Activated CD4-positive, alpha-beta T cell treated with anti-CD3 and anti-CD28 coated beads for 1 hour (primary cell): Measurements from ENCODE around the gene SIK3.

Experiments
- DNase-seq: peaks from one replicate; pipeline ENCODE4 v3.0.0-alpha.2; 2020

The SIK3 gene

DNA sequence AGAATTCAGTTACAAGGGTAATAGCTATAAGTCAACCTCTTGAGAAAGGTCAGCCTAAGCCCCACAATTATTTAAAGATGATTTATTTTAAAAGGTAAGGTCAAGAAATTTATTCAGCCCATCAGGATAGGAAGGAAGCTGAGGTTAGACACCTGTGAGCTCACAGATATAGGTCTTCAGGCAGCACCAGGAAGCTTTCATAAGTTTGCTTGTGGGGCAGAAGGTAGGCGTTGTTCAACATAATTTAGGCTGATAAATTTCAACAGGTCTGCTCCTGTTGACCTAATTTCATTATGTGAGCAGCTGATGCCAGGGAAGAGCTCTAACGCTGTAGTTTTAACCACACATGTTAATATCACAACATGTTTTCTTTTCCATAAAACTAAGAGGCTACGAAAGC, 142.7 kb downstream of the SIK3 start:
- DNase-seq, result no peak

DNA sequence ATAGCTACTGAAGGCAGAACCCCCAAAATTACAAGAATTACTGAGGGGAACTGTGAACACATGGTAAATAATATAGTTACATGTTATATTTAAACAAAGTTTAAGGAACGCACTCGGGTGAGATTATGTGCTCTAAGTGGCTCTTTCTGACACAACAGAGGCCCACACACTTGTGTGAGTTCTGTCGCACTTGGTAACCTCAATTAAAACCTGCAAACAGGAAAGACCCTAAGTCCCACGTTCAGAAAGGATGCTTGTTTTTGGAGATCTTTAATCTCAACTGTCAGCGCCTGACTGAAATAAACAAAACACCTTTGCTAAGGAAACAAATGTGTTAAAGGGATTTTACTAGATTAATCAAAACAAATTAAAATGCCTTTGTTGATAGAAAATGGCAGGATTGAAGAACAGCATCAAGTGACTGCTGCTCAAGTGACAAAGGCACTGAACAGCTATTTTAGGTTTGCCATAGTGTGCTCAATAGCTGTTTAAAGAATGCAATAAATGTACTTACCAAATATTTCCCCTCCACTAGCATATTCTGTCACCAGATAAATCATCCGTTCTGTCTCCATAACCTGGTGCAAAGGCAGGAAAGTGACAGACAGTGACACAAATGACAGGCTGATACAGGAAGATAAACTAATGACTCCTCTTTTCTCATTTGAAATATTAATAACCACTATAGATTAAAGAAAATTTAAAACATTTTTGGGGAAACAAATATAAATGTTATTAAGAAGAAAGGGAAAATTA, 144.5 kb downstream of the SIK3 start:
- DNase-seq, result no peak

DNA sequence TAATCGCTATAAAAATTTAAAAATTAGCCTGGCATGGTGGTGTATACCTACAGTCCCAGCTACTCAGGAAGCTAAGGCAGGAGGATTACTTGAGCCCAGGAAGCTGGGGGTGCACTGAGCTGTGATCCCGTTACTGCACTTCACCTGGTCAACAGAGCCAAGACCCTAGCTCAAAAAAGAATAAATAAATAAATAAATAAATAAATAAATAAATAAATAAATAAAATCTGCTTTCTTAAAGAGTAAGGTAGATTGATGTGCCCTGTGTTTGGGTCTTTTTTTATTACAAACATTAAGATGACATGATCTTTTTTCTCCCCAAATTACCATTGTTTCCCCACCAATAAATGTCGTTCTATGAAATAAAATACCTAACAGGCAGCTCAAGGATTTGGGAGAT, 146.5 kb downstream of the SIK3 start:
- no peak for DNase-seq

DNA sequence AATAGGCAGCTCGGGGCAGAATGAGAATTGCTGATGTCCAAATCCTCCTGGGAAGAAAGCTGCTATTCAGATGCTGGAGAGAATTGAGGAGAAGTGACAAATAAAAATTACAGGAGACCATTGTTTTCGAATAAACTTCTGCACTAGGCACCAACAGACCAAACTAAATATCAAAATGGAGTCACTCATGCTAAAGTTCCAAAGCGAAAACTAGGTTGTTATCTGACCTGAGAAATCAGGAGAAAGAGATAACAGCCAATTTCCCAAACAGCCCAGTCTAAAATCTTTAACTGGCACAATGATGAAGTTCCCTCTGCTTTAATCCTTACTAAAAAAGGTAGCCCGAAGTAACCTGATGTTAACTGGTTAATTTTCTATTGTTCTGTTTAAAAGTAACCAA, 148.0 kb downstream of the SIK3 start:
- DNase-seq, result no peak

GRCh38 chr11:116948391-116948790, 149.8 kb downstream of the SIK3 start:
- no peak for DNase-seq

DNA sequence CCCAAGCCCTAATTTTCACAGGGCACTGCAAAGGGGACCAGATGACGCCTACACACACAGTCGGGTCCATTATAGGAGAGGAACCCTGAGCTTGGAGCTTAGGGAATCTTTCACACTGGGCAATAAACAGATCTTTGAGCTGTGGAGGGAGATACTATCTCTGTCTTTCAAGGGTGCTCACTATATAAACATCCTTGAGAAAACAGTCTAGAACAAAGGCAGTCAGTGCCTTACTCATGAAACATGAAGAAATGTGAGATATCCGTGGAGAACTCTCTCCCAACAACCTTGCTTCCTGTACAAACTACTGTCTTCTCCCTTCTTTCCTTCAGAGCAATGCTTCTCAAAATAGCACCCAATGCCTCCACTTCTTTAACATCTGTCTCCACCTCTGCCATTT, 151.8 kb downstream of the SIK3 start:
- no peak for DNase-seq

- DNase-seq, result no peak
Measured at GRCh38 chr11:116939499-116939898, 158.7 kb downstream of the SIK3 start.

- DNase-seq, result no peak
Measured at GRCh38 chr11:116938471-116939070, 159.7 kb downstream of the SIK3 start.

DNA sequence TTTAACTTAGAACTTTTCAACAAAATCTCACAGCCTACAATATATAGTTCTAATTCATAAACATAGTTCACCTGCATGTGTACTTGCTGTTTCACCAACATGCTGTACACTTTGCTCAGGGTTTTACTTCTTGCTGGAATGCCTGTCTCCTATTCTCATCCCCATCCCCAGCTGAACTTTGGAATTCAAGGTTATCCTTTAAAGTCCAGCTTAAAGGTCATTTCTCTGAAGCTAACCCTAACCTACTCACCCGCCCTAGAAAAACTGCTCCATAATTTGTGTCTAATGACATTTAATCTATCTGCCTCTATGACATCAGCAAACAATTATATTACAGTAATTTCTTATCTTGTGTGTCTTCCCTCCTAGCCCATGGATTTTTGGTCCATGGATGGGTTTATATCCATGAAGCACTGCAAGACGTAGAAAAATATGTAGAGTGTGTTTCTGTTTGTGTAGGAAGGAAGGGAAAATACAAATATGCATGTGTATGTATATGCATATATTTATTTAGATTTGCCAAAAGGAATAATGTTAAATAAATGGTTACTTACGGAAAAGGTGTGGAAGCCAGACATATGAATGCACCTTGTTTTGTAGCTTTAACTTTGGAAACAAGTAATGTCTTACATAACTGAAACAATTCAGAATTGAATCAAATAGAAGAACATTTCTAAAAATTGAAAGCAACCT, 161.3 kb downstream of the SIK3 start:
- no peak for DNase-seq

DNA sequence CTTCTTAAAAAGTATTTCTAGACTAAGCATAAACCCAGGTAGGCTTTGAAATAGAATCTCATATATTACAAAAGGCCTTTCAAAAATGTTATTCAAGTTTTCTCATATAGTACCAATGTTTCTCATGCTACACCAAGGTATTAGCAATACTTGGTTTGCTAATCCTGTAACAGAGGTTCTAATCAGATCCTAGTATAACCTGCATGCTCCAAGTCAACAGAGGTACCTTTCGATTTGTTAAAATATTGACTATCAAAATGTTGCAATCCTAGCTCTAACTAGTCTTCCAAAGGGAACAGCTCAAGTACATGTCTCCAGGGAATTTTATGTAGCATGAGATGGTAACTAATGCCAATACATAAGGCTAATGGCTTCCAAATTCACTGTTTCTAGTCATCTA, 162.7 kb downstream of the SIK3 start:
- no peak for DNase-seq

DNA sequence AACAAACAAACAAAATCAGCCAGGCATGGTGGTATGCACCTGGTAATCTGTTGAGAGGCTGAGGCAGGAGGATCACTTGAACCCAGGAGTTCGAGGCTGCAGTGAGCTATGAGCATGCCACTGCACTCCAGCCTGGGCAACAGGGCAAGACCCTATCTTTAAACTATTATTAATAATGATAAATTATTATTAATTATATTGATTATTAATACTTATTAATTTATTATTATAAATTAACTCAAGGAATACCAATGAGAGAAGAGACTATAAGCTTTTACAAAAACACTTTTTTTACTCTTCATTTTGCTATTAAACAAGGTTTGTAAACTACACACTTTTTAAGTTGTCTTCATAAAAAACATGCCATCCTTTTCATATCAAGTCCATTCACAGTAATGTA, 163.1 kb downstream of the SIK3 start:
- no peak for DNase-seq

DNA sequence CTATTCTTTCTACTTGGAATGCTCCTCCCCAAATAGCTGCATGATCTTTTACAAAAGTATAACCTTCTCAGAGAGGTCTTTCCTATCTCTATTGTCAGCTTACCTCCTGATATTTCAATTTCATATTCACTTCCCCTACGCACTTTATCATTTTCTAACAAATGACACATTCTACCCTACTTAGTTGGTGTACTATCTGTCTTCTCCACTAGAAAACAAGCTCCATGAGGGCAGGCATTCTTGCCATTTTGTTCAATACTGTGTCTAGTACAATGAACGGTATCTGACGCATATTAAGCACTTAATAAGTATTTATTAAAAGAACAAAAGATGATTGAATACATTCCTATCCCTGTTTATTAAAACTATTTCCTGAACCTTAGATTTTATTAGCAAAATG, 164.3 kb downstream of the SIK3 start:
- no peak for DNase-seq

DNA sequence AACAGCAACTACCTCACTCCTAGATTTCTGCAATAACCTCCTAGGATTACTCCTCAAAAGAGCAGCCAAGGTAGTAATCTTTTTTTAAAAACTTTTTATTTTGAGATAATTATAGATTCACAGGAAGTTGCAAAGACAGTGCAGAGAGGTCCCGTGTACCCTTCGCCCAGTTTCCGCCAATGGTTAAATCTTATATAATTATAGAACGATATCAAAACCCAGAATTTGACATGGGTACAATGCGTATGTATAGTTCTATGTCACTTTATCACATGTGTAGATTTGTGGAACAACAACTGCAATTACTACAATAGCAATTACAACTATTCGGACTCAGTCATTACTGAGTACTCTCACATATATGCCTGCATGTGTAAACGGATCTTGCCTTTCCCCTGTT, 166.0 kb downstream of the SIK3 start:
- no peak for DNase-seq

DNA sequence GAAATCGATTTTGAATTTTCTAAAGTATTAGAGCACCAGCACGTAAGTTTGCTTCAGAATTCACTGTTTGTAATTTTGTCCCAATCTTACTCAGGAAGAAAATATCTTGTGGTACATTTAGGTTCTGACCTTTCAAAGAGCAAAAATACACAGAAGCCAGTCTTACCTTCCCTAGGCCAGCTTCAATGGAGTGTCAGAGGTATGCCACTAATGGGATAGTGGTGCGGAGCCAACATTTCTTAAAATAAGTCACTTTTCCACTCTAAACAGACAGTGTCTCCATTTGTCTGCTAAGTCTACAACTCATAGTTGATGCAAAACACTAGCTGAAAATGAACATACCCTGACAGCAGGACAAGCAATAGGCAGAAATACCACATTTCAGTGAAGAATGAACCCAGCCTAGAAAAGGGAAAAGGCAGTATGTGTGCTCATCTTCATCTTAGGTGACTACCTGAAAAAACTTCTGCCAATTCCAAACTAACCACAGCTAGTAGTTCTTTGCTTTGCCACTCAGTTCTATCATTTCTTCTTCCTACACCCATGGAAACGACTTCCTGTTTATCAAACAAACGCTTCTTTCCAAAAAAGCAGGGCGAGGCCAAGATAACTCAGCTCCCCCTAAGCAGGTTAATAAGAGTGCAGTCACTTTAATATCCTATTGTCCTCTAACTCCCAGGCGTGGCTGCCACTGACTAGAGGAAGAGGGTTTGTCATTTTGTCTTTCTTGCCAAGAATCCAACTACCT, 166.8 kb downstream of the SIK3 start:
- DNase-seq, result no peak

GRCh38 chr11:116930586-116930985, 167.6 kb downstream of the SIK3 start:
- DNase-seq, result no peak

- DNase-seq, result peak; percentile 23
Measured at GRCh38 chr11:116930177-116930576, 168.1 kb downstream of the SIK3 start.

DNA sequence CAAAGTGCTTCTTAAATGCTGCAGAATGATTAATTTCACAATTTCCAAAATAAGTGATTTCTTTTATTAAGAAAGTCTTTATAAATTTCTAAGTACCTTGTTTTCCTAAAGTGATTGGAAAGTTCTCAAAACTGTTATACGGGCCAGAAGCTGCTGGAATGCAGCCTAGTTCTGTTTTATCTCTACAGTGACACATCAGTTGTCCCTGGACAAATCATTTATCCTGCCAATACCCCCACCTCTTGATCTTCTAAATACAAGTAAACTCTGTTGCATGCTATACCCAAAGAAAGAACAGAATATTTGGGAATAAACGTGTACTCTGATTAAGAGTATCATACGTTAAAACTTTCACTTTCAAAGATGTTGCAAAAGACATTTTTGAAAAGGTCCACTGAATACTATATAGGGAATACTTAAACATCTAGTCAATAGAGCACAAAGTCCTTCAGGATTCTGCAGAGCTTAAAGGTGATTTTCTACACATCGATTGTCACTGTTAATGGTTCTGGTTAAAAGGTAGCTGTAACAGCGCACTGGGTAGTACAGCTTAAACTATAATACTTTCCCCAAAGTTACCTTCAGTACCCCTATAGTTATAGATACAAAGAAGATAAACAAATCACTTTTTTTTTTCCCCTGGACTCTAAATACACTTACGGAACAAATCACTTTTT, 168.7 kb downstream of the SIK3 start:
- DNase-seq, result no peak

DNA sequence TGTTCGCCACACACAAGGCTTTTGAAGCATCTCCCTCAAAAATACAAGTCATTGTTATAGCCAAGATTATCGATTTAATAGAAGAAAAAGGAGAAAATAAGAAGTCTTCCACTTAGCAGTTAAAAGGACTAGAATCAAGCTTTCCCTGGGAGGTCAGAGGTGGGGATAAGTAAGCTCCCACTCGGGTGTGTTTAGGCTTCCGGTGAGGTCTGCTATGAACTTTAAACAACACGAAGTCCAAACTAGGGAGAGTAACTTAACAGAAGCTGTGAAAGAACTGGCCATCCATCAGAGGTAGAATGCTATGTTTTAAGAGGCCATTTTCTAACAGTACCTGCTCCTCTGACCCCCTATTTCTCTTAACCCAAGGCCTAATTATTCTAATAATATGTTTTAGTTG, 169.4 kb downstream of the SIK3 start:
- DNase-seq, result no peak

GRCh38 chr11:116928102-116928777, 170.0 kb downstream of the SIK3 start:
- no peak for DNase-seq

GRCh38 chr11:116927163-116927974, 170.9 kb downstream of the SIK3 start:
- peak; percentile 9 for DNase-seq

- DNase-seq, result no peak
Measured at GRCh38 chr11:116925050-116925449, 173.2 kb downstream of the SIK3 start.
